Kidney epithelial cell (primary cell): ENCODE measurements around the gene FYN. TPM values are rescaled to one million over a fixed set of nuclear protein-coding genes. Genes with fewer than 3 reads are reported as not detected.
A peak's percentile ranks its signal among the peaks of the same experiment; 100 is the strongest.

Source experiments
- DNase-seq: peaks from one replicate; pipeline ENCODE4 v3.0.0-alpha.2; 2010; ENCODE audit warnings: low read depth
- H3K27me3 ChIP-seq: 2 replicates; pipeline ENCODE4 v1.6.0; 2011; ENCODE audit warnings: low read length; ENCODE audit not compliant: control insufficient read depth, insufficient read depth
- H3K36me3 ChIP-seq: 2 replicates; pipeline ENCODE4 v1.5.1; 2011; ENCODE audit warnings: low read length; ENCODE audit not compliant: control insufficient read depth, insufficient read depth
- H3K4me3 ChIP-seq: 2 replicates; pipeline ENCODE4 v1.5.1; 2011; ENCODE audit warnings: low read depth, mild to moderate bottlenecking, control low read depth, low read length
- CTCF ChIP-seq: IDR thresholded peaks from 2 replicates; pipeline ENCODE4 v1.5.1; 2011; ENCODE audit warnings: mild to moderate bottlenecking, moderate library complexity, low read length, control low read depth, inconsistent platforms; ENCODE audit not compliant: insufficient read depth, poor library complexity, severe bottlenecking
- total RNA-seq: library from RNA; depleted of rRNA; stranded (reverse); fragments of >200 nt; gene quantifications from 2 replicates; pipeline ENCODE4 v1.2.3, GENCODE V29; 2015

FYN gene
- total RNA-seq, 1 donor from 2014 or later, result 133 TPM

GRCh38 chr6:111802015-111802414, 71.2 kb downstream of the FYN start:
- Histone ChIP-seq H3K36me3 (no peaks in the 10 kb centered on the region), H3K27me3 (no peaks in the 10 kb centered on the region), H3K4me3 (no peak overlapping the region)
- no peak for TF ChIP-seq CTCF
- no peak for DNase-seq

GRCh38 chr6:111800821-111801220, 72.4 kb downstream of the FYN start:
- no peaks in the 10 kb centered on the region for H3K27me3 ChIP-seq
- TF ChIP-seq CTCF, result no peak
- DNase-seq, result no peak
- H3K4me3 ChIP-seq, result no peak overlapping the region
- no peaks in the 10 kb centered on the region for H3K36me3 ChIP-seq

- H3K4me3 ChIP-seq, result no peak overlapping the region
- DNase-seq, result no peak
- H3K27me3 ChIP-seq, result no peaks in the 10 kb centered on the region
- TF ChIP-seq CTCF, result no peak
- no peaks in the 10 kb centered on the region for H3K36me3 ChIP-seq
Observed at GRCh38 chr6:111800259-111800765, 72.9 kb downstream of the FYN start.

- no peak for DNase-seq
- no peaks in the 10 kb centered on the region for H3K36me3 ChIP-seq
- no peaks in the 10 kb centered on the region for H3K27me3 ChIP-seq
- H3K4me3 ChIP-seq, result no peak overlapping the region
- peak; percentile 23 for TF ChIP-seq CTCF
Observed at GRCh38 chr6:111799576-111800258, 73.5 kb downstream of the FYN start.

GRCh38 chr6:111798281-111798725, 74.9 kb downstream of the FYN start:
- no peak for TF ChIP-seq CTCF

More at GRCh38 chr6:111798281-111798725, 74.9 kb downstream of the FYN start:
- no peak overlapping the region for H3K4me3 ChIP-seq
- no peaks in the 10 kb centered on the region for H3K27me3 ChIP-seq
- no peak for DNase-seq
- no peaks in the 10 kb centered on the region for H3K36me3 ChIP-seq
